ENCODE results near the gene ATF6. TPM values are rescaled to one million over a fixed set of nuclear protein-coding genes. Genes with fewer than 3 reads are reported as not detected.

Gene ATF6
- total and polyA plus RNA-seq, 9 of the 15 experiments (the other 6 are each of a cell fraction or from before 2014, with no cell fraction given), result 11.7 to 32.4 (median 20.4) TPM

- H3K9me1 ChIP-seq (ENCODE audit: control insufficient read depth, insufficient read depth, low read length), result no peaks in the 10 kb centered on the region
- peaks cover 34% of the 10 kb centered on the region for H3K36me3 ChIP-seq (ENCODE audit: control insufficient read depth, insufficient read depth, low read length)
- no peaks in the 10 kb centered on the region; the same call in 1 of the 2 replicates for H3K9me3 ChIP-seq (replicated peaks; ENCODE audit: control insufficient read depth, insufficient read depth, low read depth, low read length)
- in situ Hi-C loops (cut with MboI), result no loop called here
- H3K4me2 ChIP-seq (ENCODE audit: insufficient read depth, low read length), result no peak overlapping the region
- no peaks in the 10 kb centered on the region for H3K27me3 ChIP-seq (ENCODE audit: control insufficient read depth in 2 of 2, insufficient read depth in 2 of 2, low read length in 2 of 2)
- H3K9ac ChIP-seq (ENCODE audit: insufficient read depth in 1 of 2, low read depth in 2 of 2, low read length in 2 of 2), result no peak overlapping the region
- TF ChIP-seq HDAC1 (IDR thresholded peaks at IDR 0.05), result no peak
- no peak for TF ChIP-seq ZEB2 (IDR thresholded peaks at IDR 0.05)
- no peak for TF ChIP-seq BMI1 (IDR thresholded peaks at IDR 0.05; ENCODE audit: low read length)
- TF ChIP-seq SPI1 (IDR thresholded peaks at IDR 0.05; ENCODE audit: borderline replicate concordance, low read depth, low read length), result 0 out of 2 replicates have a peak, but pooled peaks have one; percentile 51
- no peak for TF ChIP-seq MED1 (CRISPR knock-in tag; IDR thresholded peaks at IDR 0.05; ENCODE audit: borderline replicate concordance)
- TF ChIP-seq, protein P1, sequence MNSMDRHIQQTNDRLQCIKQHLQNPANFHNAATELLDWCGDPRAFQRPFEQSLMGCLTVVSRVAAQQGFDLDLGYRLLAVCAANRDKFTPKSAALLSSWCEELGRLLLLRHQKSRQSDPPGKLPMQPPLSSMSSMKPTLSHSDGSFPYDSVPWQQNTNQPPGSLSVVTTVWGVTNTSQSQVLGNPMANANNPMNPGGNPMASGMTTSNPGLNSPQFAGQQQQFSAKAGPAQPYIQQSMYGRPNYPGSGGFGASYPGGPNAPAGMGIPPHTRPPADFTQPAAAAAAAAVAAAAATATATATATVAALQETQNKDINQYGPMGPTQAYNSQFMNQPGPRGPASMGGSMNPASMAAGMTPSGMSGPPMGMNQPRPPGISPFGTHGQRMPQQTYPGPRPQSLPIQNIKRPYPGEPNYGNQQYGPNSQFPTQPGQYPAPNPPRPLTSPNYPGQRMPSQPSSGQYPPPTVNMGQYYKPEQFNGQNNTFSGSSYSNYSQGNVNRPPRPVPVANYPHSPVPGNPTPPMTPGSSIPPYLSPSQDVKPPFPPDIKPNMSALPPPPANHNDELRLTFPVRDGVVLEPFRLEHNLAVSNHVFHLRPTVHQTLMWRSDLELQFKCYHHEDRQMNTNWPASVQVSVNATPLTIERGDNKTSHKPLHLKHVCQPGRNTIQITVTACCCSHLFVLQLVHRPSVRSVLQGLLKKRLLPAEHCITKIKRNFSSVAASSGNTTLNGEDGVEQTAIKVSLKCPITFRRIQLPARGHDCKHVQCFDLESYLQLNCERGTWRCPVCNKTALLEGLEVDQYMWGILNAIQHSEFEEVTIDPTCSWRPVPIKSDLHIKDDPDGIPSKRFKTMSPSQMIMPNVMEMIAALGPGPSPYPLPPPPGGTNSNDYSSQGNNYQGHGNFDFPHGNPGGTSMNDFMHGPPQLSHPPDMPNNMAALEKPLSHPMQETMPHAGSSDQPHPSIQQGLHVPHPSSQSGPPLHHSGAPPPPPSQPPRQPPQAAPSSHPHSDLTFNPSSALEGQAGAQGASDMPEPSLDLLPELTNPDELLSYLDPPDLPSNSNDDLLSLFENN (IDR thresholded peaks at IDR 0.05; ENCODE audit: low read depth in 2 of 2, low read length in 2 of 2), result no peak
- no peak for TF ChIP-seq ELK3 (CRISPR knock-in tag; IDR thresholded peaks at IDR 0.05)
- ChIA-PET CTCF (ENCODE audit: low intra/inter-chr PET ratio) (no interaction called here), POLR2A (no interaction called here)
- WGBS (ENCODE audit: insufficient coverage, low coverage, missing lambda C conversion rate), result 93% methylated on average over 2 of the region's 2 CpGs
- H3K27ac ChIP-seq (ENCODE audit: extremely low read depth, low read depth, low read length), result no peak overlapping the region
- no TSS peak for BruUV-seq (replicated peaks)
- no peaks in the 10 kb centered on the region for H3K4me1 ChIP-seq (replicated peaks in 1 of 2; ENCODE audit: control insufficient read depth in 2 of 2, insufficient read depth in 2 of 2, low read length in 2 of 2)
- ATAC-seq (no peak), FAIRE-seq (no peak), DNase-seq (ENCODE audit: extremely low read depth in 1 of 4, low spot score in 3 of 4) (no peak)
- H3K4me3 ChIP-seq, result no peak overlapping the region
- H3K79me2 ChIP-seq (ENCODE audit: control insufficient read depth, insufficient read depth, low read length), result no peaks in the 10 kb centered on the region
- intact Hi-C loops (cut with micrococcal nuclease), result no loop called here
- no peaks in the 10 kb centered on the region for H4K20me1 ChIP-seq (replicated peaks; ENCODE audit: control insufficient read depth, insufficient read depth, low read length)
- no peak overlapping the region for H2AFZ ChIP-seq (ENCODE audit: low read depth, low read length)
These were observed 60.4 kb downstream of the ATF6 start for GRCh38 chr1:161826478-161826877.
